HCT116 (cell line): ENCODE data around the gene NSRP1.

Experiments
- ATF3 ChIP-seq: IDR thresholded peaks from 2 replicates; pipeline ENCODE4 v1.6.1; 2012
- CEBPB ChIP-seq: IDR thresholded peaks from 2 replicates; pipeline ENCODE4 v1.6.1; 2012; ENCODE audit warnings: low read depth
- CTCF ChIP-seq, 3 experiments: fragments of 200-600 bp in 1 of 3; sonication (generic) in 1 of 3; IDR thresholded peaks in 2 of 3; conservative IDR thresholded peaks in 1 of 3; 2 replicates each; pipeline ENCODE4 v1.5.1; 2012 to 2017; ENCODE audit warnings: low read depth in 2 of 3, low read length in 2 of 3, antibody characterized with exemption in 1 of 3, borderline replicate concordance in 1 of 3, control low read depth in 1 of 3, mild to moderate bottlenecking in 1 of 3, mixed read lengths in 1 of 3, mixed run types in 1 of 3, moderate library complexity in 1 of 3; ENCODE audit not compliant: insufficient read depth in 1 of 3
- ELF1 ChIP-seq: IDR thresholded peaks from 2 replicates; pipeline ENCODE4 v1.6.1; 2012; ENCODE audit warnings: low read depth, borderline replicate concordance
- FOSL1 ChIP-seq: IDR thresholded peaks from 2 replicates; pipeline ENCODE4 v1.6.1; 2012; ENCODE audit warnings: low read depth
- MAX ChIP-seq: IDR thresholded peaks from 2 replicates; pipeline ENCODE4 v1.6.1; 2012
- POLR2A ChIP-seq: IDR thresholded peaks from 2 replicates; pipeline ENCODE4 v1.7.0; 2011; ENCODE audit warnings: borderline replicate concordance; ENCODE audit not compliant: insufficient read depth, insufficient read length; ENCODE audit errors: extremely low read depth
- POLR2AphosphoS5 ChIP-seq: IDR thresholded peaks from 2 replicates; pipeline ENCODE4 v1.6.1; 2011; ENCODE audit warnings: mild to moderate bottlenecking, low read depth, low read length, moderate library complexity
- RAD21 ChIP-seq: IDR thresholded peaks from 2 replicates; pipeline ENCODE4 v1.6.1; 2012; ENCODE audit warnings: low read depth, mild to moderate bottlenecking
- REST ChIP-seq: IDR thresholded peaks from 2 replicates; pipeline ENCODE4 v1.6.1; 2012; ENCODE audit warnings: low read depth
- SIN3A ChIP-seq: IDR thresholded peaks from 2 replicates; pipeline ENCODE4 v1.6.1; 2012; ENCODE audit warnings: low read depth
- SP1 ChIP-seq: IDR thresholded peaks from 2 replicates; pipeline ENCODE4 v1.6.1; 2012; ENCODE audit warnings: low read depth
- TCF7L2 ChIP-seq: IDR thresholded peaks from 2 replicates; pipeline ENCODE4 v1.7.0; 2011; ENCODE audit warnings: borderline replicate concordance, inconsistent platforms; ENCODE audit not compliant: insufficient read depth, insufficient read length; ENCODE audit errors: extremely low read depth

- no peak for TF ChIP-seq SP1
- TF ChIP-seq TCF7L2 = no peak
- no peak for TF ChIP-seq ATF3
- TF ChIP-seq CTCF (IDR thresholded peaks at IDR 0.05 in 2 of 3, conservative IDR thresholded peaks at IDR 0.05 in 1 of 3; ENCODE audit: borderline replicate concordance in 1 of 3, insufficient read depth in 1 of 3, low read depth in 2 of 3, low read length in 2 of 3) = no peak
- TF ChIP-seq POLR2A = no peak
- TF ChIP-seq POLR2AphosphoS5 = no peak
- TF ChIP-seq CEBPB = no peak
- no peak for TF ChIP-seq ELF1
- no peak for TF ChIP-seq REST
- no peak for TF ChIP-seq RAD21
- no peak for TF ChIP-seq SIN3A
- no peak for TF ChIP-seq MAX
- no peak for TF ChIP-seq FOSL1
Observed at GRCh38 chr17:30174556-30174955, 57.9 kb downstream of the NSRP1 start.
